Ureter (tissue), 1 donor: ENCODE data around the gene RIPOR3. TPM values are rescaled to one million over a fixed set of nuclear protein-coding genes. Genes with fewer than 3 reads are reported as not detected.
"Not testable (repeated sequence)": the region's sequence is repeated elsewhere in the genome, so short reads cannot be mapped to it uniquely, and the experiment has no call there.

ENCODE experiments used
- DNase-seq: peaks from one replicate; pipeline ENCODE4 v3.0.0-alpha.2; 2020; ENCODE audit warnings: low spot score
- total RNA-seq: library from RNA; stranded (reverse); gene quantifications from one replicate; pipeline ENCODE4 v1.2.4, GENCODE V29; 2023
- donor health status: DM: yes; HTN: yes; CAD: no.

Gene RIPOR3
- total RNA-seq, 1 donor from 2014 or later, result 5.0 TPM

DNA sequence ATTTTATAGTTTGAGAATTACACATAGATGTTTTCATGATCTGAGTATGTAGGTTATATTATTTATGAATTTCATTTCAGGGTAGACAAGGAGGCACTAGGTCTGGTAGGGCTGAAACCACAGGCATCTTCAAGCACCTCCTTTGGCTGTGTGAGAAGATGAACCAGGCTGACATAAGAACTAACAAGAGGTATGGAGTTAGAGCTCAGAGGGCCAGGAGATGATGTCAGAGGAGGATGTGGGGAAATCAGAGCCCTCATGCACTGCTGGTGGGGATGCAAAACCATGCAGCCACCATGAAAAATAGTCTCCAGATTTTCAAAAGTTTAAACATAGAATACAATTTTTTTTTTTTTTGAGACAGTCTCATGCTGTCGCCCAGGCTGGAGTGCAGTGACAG lies 13.6 kb upstream of the RIPOR3 start:
- no peak for DNase-seq

- DNase-seq, result no peak
Measured at GRCh38 chr20:50704514-50704913, 13.2 kb upstream of the RIPOR3 start.

DNA sequence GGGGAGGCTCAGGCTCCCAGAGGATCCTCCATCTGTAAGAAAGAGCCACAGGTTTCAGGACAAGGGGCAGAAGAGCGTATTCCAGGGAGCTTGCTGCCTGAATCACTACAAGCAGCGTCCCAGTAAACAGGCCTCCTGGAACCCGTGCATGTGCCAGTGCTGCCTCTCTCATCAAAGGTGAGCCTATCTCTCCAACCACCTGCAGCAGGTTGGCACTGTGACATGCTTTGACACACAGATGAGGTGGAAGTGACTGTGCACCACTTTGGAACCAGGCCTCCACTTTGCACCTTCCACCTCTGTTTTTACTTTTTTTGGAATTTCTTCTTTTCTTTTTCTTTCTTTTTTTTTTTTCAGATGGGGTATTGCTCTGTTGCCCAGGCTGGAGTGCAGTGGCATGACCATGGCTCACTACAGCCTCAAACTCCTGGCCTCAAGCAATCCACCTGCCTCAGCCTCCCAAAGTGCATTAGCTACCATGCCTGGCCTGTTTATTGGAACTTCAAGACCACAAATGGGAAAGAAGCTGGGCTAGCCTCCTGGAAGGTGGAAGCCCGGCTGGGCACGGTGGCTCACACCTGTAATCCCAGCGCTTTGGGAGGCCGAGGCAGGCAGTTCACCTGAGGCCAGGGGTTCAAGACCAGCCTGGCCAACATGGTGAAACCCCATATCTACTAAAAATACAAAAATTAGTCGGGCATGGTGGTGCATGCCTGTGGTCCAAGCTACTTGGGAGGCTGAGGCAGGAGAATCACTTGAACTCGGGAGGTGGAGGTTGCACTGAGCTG lies 12.5 kb upstream of the RIPOR3 start:
- not testable (repeated sequence) for DNase-seq

DNA sequence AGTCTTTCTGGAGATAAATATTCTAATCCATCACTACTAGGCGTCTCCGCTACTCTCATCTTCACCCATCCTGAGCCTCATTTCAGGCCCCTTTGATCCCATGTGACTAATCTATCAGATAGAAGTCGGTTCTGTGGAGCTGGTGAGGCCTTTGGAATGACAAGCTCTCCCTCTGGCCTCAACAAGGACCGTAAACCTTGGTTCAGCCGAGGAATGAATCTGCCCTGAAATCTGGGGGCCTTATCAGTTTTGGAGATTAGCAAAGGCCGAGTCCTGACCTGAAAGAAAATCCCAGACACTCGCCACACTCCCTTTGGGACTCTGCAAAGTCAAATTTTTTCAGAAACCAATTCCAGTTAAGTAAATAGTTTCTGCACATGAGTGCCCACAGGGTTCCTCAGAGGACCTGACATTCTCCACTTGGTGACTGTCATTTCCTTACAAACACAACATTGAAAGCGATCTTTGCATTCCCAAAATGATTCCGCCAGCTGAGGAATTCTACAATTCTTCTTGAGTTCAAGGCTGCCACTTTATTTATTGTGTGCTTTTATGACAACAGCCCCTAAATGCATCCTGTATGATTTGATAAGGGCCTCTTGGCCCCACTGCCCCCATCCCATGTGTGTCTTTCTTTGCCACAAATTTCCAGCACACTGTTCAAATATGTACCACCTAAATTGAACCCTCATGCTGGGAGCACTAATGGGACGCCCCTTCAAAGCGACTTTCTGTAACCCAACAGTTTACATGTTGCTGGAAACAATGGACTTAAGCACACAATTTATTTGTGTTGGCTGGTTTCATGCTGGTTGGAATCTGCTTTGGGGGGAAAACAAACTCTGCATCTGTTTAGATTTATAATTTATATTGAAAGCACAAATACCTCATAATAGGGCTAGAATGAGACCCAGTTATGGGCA lies 10.0 kb upstream of the RIPOR3 start:
- DNase-seq, result no peak

GRCh38 chr20:50699688-50700087 lies 8.3 kb upstream of the RIPOR3 start:
- no peak for DNase-seq

DNA sequence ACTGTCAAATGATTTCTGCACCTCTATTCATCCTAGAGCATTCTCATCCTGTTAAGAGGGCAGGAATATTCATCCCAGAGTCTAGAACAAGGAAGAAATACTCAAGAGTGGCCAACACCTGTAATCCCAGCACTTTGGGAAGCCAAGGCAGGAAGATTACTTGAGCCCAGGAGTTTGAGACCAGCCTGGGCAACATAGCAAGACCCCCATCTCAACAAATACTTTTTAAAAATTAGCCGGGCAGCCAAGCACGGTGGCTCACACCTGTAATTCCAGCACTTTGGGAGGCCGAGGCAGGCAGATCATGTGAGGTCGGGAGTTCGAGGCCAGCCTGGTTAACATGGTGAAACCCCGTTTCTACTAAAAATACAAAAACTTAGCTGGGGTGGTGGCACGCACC lies 6.9 kb upstream of the RIPOR3 start:
- DNase-seq, result not testable (repeated sequence)

DNA sequence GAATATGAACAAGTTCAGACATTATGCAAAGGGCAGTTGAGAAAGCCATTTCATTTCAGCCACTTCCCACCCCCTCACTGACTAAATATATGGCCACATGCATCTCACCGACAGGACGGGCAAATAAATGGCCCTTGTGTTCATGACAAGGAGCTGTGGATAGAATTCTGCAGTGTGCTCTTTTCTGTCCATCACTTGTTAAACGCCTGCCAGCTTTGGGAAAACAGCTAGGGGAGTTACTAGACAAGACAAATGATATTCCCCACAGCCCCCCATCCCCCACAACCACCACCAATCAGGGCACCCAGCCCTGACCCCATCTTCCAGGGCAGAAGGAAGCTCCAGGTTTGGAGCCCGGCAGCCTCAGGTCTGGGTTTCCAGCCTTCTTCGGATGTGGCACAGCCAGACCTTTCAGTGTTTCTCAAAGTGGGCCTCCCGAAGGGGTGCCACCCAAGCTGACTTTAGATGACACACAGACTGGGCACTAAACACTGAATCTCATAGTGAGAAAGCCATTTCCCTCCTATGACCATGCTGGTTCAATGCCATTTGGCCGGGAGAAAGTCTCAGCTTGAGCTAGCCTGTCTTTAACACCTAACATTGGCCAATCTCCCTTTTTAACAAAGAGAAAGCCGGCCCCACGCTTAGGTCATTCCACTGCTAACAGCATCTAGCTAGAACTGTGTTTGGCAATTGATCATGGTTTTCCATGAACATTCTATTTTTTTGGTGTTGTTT lies 4.0 kb upstream of the RIPOR3 start:
- no peak for DNase-seq

- no peak for DNase-seq
Measured at GRCh38 chr20:50694379-50695134, 3.2 kb upstream of the RIPOR3 start.

GRCh38 chr20:50693001-50693400 lies 1.7 kb upstream of the RIPOR3 start:
- no peak for DNase-seq

GRCh38 chr20:50692552-50692933 lies 1.2 kb upstream of the RIPOR3 start:
- no peak for DNase-seq

DNA sequence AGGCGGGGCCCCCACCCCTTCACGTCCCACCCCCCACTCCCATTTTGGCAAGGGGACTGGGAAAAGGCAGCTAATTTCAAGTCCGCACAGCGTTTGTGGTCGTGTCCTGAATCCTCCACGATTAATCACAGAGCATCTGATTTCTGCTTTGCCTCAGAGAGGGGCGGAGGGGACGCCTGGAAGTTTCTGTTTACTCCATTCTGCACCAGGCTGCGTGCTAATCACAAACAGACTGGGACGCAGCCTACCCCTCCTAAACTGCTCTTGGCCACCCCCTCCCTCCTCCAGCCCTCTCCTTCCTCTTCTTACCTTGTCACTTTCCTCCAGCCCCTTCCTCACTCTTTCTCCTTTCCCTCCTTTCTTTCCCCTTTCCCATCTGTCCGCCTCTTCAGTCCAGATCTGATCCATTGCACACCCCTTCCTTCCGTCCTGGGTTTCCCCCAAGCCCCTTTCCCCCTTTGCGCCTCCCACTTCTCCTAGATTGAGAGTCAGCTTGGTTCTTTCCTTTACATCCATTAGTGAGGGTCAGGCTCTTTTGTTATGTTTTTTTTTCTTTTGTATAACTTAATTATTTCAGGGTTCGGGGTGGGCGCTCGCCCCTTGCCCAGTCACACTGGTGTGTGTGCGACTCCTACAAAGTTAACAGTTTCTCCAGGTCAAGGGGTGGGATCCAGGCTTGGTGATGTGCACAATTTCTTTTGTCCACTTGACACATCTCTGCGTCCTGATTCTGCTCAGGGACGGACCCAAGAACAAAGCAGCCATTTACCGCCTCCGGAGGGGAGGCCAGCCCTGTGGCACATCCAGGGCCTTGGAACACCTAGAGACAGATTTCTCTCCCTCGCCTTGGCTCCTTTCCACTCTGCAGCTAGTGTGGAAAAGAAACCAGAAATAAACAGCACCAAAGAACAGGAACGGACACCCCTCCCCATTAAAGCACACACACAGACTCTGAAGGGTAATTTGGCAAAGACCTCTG lies 520 bp upstream of the RIPOR3 start:
- DNase-seq, result no peak

- DNase-seq, result no peak
Measured at GRCh38 chr20:50689864-50690649, 1.3 kb downstream of the RIPOR3 start.

DNA sequence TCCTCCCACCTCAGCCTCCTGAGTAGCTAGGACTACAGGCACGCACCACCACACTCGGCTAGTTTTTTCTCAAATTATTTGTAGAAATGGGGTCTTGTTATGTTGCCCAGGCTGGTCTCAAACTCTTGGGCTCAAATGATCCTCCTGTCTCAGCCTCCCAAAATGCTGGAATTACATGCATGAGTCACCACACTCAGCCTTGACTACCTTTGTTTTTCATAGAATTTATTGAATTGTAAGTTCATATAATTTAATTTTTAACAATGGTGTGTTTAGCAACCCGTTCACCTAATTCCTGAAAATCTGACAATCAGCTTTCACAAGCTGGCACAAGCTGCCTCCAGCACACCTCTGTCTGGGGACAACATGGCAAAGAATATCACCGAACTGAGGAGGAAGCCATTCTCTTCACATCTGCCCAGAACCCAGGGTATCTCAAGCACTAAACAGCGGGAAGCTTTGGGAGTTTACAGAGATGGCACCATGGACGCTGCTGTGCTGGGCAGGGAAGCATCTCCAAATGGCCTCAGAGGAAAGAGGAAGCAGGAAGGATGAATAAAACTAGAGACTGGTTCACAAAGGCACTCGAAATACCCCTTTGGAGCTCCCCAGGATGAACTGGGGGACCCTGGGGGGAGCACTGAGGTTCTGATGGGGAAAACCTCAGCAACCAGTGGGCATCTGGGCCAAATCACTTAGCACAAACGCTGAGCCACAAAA lies 2.9 kb downstream of the RIPOR3 start:
- DNase-seq, result no peak

DNA sequence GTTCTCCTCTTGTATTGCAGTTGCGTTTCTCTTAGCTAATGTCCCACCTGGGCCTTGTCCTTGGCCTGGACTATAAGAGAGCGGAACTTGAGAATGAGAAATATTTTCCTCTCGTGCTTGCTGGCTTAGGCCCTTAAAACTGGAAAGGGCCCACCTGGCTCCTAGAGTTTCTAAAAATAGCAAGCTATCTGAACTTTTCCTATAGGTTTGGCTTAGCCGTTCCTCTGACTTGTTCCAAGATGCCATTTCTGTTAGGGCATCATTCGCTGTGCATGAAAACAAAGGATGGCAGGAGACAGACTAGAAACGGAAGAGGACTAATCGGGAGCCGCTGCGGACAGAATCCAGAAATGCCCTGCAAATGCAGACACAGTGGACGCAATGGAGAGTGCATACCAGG lies 4.5 kb downstream of the RIPOR3 start:
- DNase-seq, result no peak

DNA sequence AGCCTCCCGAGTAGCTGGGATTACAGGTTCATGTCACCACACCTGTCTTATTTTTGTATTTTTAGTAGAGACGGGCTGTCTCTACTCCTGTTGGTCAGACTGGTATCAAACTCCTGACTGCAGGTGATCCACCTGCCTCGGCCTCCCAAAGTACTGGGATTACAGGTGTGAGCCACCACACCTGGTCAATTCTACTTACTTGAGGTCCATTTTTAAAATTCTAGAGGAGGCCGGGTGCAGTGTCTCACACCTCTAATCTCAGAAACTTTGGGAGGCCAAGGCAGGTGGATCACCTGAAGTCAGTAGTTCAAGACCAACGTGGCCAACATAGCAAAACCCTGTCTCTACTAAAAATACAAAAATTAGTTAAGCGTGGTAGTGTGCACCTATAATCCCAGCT lies 7.8 kb downstream of the RIPOR3 start:
- no peak for DNase-seq

DNA sequence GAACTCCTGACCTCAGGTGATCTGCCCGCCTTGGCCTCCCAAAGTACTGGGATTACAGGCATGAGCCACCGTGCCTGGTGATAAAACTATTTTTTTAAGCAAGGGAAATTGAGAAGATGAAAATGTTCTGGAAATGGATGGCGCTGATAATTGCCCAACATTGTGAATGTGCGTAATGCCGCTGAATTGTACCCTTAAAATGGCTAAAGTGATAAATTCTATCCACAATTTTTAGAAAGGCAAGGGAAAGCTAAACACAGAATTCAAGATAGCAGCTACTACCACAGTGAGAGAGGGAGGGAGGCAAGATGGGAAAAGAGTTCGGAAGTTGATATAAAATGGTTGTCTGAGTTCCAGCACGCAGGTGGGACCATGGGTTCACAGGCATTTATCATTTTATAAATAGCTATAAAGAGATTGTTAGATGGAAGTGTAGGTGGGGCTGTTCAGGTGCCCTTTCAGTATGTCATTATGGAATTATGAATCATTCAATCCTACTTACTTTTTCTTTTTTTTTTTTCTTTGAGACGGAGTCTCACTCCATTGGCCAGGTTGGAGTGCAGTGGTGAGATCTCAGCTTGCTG lies 8.3 kb downstream of the RIPOR3 start:
- no peak for DNase-seq

DNA sequence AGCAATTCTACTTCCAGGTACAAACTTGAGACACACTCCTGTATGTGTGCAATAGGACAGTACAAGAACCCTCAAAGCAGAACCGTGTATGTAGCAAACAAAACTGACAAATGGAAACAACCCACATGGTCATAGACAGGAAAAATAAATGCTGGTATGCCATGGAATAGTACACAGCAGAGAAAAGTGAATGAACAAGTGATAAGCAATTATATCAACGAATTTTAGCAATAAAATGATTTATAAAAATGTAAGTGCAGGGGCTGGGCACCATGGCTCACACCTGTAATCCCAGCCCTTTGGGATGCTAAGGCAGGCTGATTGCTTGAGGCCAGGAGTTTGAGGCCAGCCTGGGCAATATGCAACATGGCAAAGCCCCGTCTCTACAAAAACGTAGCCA lies 9.3 kb downstream of the RIPOR3 start:
- no peak for DNase-seq

- DNase-seq, result no peak
Measured at GRCh38 chr20:50681359-50682064, 9.8 kb downstream of the RIPOR3 start.
